HepG2 (cell line): ENCODE data around the gene TGM2. TPM values are rescaled to one million over a fixed set of nuclear protein-coding genes. Genes with fewer than 3 reads are reported as not detected.

Experiments
- FOSL1 ChIP-seq: sonication (generic); formaldehyde crosslinking; IDR thresholded peaks from 2 replicates; pipeline ENCODE4 v1.9.0; 2021; ENCODE audit warnings: missing genetic modification reagents, borderline replicate concordance
- LCORL ChIP-seq, 2 experiments: fragments of 450-650 bp in 1 of 2; sonication (generic) in 1 of 2; formaldehyde crosslinking in 1 of 2; IDR thresholded peaks; 2 replicates each; pipeline versions ENCODE4 v1.5.0 to v1.6.1; 2017 to 2020; ENCODE audit warnings: antibody characterized with exemption in 1 of 2, missing genetic modification reagents in 1 of 2
- POLR2AphosphoS5 ChIP-seq: IDR thresholded peaks from 2 replicates; pipeline ENCODE4 v1.6.1; 2012; ENCODE audit warnings: low read depth, low read length
- TAF15 ChIP-seq: fragments of 200-400 bp; formaldehyde crosslinking; IDR thresholded peaks from one replicate; pipeline ENCODE4 v1.6.1; 2018; ENCODE audit warnings: mild to moderate bottlenecking, low read depth, low read length; ENCODE audit not compliant: poor library complexity, severe bottlenecking
- ZBTB20 ChIP-seq: sonication (generic); formaldehyde crosslinking; IDR thresholded peaks from 2 replicates; pipeline ENCODE4 v1.8.1; 2023; ENCODE audit warnings: missing genetic modification reagents, low read depth, mild to moderate bottlenecking, borderline replicate concordance
- ZNF20 ChIP-seq: sonication (generic); formaldehyde crosslinking; IDR thresholded peaks from 2 replicates; pipeline ENCODE4 v1.4.0; 2020; ENCODE audit warnings: mild to moderate bottlenecking, moderate library complexity, missing genetic modification reagents
- ZNF251 ChIP-seq: sonication (generic); formaldehyde crosslinking; IDR thresholded peaks from 2 replicates; pipeline ENCODE4 v1.9.0; 2021; ENCODE audit warnings: mild to moderate bottlenecking, missing genetic modification reagents
- ZNF260 ChIP-seq: sonication (generic); formaldehyde crosslinking; IDR thresholded peaks from 2 replicates; pipeline ENCODE4 v1.4.0; 2020; ENCODE audit warnings: missing genetic modification reagents, low read depth, mild to moderate bottlenecking, borderline replicate concordance
- ZNF335 ChIP-seq: sonication (generic); formaldehyde crosslinking; IDR thresholded peaks from 2 replicates; pipeline ENCODE4 v1.4.0; 2020; ENCODE audit warnings: missing genetic modification reagents
- ZNF496 ChIP-seq: sonication (generic); formaldehyde crosslinking; IDR thresholded peaks from 2 replicates; pipeline ENCODE4 v1.8.1; 2023; ENCODE audit warnings: mild to moderate bottlenecking, moderate library complexity, missing genetic modification reagents; ENCODE audit not compliant: insufficient replicate concordance
- ZNF615 ChIP-seq: sonication (generic); formaldehyde crosslinking; IDR thresholded peaks from 2 replicates; pipeline ENCODE4 v1.5.0; 2020; ENCODE audit warnings: mild to moderate bottlenecking, missing genetic modification reagents, borderline replicate concordance
- polyA plus RNA-seq, 8 experiments: library from polyadenylated mRNA; depleted of rRNA in 3 of 8; stranded (reverse) in 7 of 8; unstranded in 1 of 8; fragments of >200 nt; fragmentation: Illumina TruSeq in 4 of 8; extraction: Trizol in 4 of 8; gene quantifications; 2 replicates each; pipeline versions ENCODE4 v1.2.1 to v1.2.3, GENCODE V29; 2011 to 2016; ENCODE audit warnings: low read depth in 4 of 8, missing spikeins in 1 of 8, mixed read lengths in 1 of 8; ENCODE audit not compliant: insufficient read depth in 1 of 8
- total RNA-seq, 5 experiments: library from RNA; depleted of rRNA; stranded (reverse); fragments of >200 nt; fragmentation: Illumina TruSeq; extraction: Trizol; gene quantifications; 2 replicates each; pipeline ENCODE4 v1.2.3, GENCODE V29; 2016; ENCODE audit warnings: low read depth in 1 of 5
- TF ChIP-seq, protein P1 (sequence below): sonication (generic); formaldehyde crosslinking; IDR thresholded peaks from 2 replicates; pipeline ENCODE4 v1.4.0; 2020; ENCODE audit warnings: missing genetic modification reagents
- TF ChIP-seq, protein P2 (sequence below): sonication (generic); formaldehyde crosslinking; IDR thresholded peaks from 2 replicates; pipeline ENCODE4 v1.4.0; 2020; ENCODE audit warnings: mild to moderate bottlenecking, missing genetic modification reagents
- TF ChIP-seq, protein P3 (sequence below): sonication (generic); formaldehyde crosslinking; IDR thresholded peaks from 2 replicates; pipeline ENCODE4 v1.4.0; 2020; ENCODE audit warnings: mild to moderate bottlenecking, missing genetic modification reagents
- TF ChIP-seq, protein P4 (sequence below): sonication (generic); formaldehyde crosslinking; IDR thresholded peaks from 2 replicates; pipeline ENCODE4 v1.5.0; 2020; ENCODE audit warnings: missing genetic modification reagents
- TF ChIP-seq, protein P5 (sequence below): IDR thresholded peaks from 2 replicates; pipeline ENCODE4 v1.6.1; 2012; ENCODE audit warnings: low read depth, low read length, improper control_type of control experiment

Gene TGM2
- total and polyA plus RNA-seq, 2 of the 13 experiments (the other 11 are each of a cell fraction or from before 2014, with no cell fraction given), result 4.2 to 46.4 TPM

DNA sequence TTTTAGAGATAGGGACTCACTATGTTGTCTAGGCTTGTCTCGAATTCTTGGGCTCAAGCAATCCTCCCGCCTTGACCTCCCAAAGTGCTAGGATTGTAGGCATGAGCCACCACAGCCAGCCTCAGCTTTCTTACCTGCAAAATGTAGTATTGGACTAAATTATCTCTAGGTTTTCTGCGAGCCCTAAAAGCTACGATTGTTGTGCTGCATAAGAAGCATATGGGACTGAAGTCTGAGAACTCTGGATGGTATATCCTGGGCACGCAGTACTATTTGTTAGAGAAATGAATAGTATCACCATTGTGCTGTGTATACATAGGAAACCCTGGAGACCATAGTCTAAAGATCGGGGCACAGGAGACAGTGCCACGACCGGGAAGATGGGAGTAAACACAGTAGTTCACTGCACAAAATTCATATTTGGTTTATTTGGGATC lies 71.4 kb downstream of the TGM2 start (continued):
- TF ChIP-seq, protein P1, sequence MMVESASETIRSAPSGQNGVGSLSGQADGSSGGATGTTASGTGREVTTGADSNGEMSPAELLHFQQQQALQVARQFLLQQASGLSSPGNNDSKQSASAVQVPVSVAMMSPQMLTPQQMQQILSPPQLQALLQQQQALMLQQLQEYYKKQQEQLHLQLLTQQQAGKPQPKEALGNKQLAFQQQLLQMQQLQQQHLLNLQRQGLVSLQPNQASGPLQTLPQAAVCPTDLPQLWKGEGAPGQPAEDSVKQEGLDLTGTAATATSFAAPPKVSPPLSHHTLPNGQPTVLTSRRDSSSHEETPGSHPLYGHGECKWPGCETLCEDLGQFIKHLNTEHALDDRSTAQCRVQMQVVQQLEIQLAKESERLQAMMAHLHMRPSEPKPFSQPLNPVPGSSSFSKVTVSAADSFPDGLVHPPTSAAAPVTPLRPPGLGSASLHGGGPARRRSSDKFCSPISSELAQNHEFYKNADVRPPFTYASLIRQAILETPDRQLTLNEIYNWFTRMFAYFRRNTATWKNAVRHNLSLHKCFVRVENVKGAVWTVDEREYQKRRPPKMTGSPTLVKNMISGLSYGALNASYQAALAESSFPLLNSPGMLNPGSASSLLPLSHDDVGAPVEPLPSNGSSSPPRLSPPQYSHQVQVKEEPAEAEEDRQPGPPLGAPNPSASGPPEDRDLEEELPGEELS (CRISPR knock-in tag), result peak; percentile 60; the same call in 1 of the 2 replicates
- TF ChIP-seq LCORL (IDR thresholded peaks at IDR 0.05) (no peak), LCORL (CRISPR knock-in tag; IDR thresholded peaks at IDR 0.05) (no peak), ZNF20 (CRISPR knock-in tag) (no peak), FOSL1 (no peak), ZNF496 (CRISPR knock-in tag) (no peak), TAF15 (no peak), ZNF335 (no peak), POLR2AphosphoS5 (no peak), ZBTB20 (CRISPR knock-in tag) (peak; percentile 91; the same call in 1 of the 2 replicates), ZNF260 (CRISPR knock-in tag) (no peak), ZNF251 (CRISPR knock-in tag) (no peak), ZNF615 (0 out of 2 replicates have a peak, but pooled peaks have one; percentile 68)
- TF ChIP-seq, protein P2, sequence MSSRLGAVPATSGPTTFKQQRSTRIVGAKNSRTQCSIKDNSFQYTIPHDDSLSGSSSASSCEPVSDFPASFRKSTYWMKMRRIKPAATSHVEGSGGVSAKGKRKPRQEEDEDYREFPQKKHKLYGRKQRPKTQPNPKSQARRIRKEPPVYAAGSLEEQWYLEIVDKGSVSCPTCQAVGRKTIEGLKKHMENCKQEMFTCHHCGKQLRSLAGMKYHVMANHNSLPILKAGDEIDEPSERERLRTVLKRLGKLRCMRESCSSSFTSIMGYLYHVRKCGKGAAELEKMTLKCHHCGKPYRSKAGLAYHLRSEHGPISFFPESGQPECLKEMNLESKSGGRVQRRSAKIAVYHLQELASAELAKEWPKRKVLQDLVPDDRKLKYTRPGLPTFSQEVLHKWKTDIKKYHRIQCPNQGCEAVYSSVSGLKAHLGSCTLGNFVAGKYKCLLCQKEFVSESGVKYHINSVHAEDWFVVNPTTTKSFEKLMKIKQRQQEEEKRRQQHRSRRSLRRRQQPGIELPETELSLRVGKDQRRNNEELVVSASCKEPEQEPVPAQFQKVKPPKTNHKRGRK (CRISPR knock-in tag), result no peak
- TF ChIP-seq, protein P3, sequence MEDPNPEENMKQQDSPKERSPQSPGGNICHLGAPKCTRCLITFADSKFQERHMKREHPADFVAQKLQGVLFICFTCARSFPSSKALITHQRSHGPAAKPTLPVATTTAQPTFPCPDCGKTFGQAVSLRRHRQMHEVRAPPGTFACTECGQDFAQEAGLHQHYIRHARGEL, result no peak
- TF ChIP-seq, protein P4, sequence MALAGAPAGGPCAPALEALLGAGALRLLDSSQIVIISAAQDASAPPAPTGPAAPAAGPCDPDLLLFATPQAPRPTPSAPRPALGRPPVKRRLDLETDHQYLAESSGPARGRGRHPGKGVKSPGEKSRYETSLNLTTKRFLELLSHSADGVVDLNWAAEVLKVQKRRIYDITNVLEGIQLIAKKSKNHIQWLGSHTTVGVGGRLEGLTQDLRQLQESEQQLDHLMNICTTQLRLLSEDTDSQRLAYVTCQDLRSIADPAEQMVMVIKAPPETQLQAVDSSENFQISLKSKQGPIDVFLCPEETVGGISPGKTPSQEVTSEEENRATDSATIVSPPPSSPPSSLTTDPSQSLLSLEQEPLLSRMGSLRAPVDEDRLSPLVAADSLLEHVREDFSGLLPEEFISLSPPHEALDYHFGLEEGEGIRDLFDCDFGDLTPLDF (CRISPR knock-in tag), result no peak
- TF ChIP-seq, protein P5, sequence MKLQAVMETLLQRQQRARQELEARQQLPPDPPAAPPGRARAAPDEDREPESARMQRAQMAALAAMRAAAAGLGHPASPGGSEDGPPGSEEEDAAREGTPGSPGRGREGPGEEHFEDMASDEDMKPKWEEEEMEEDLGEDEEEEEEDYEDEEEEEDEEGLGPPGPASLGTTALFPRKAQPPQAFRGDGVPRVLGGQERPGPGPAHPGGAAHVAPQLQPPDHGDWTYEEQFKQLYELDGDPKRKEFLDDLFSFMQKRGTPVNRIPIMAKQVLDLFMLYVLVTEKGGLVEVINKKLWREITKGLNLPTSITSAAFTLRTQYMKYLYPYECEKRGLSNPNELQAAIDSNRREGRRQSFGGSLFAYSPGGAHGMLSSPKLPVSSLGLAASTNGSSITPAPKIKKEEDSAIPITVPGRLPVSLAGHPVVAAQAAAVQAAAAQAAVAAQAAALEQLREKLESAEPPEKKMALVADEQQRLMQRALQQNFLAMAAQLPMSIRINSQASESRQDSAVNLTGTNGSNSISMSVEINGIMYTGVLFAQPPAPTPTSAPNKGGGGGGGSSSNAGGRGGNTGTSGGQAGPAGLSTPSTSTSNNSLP, result peak; percentile 35; the same call in 1 of the 2 replicates
